Stimulated activated effector memory CD8-positive, alpha-beta T cell treated with anti-CD3 and anti-CD28 coated beads, Interleukin-12 subunit alpha, Interleukin-12 subunit beta, amount 100 ng/mL, for 72 hours (primary cell): ENCODE results near the gene LARP1.

ENCODE experiments used
- ATAC-seq: fragments of 150-1000 bp; cut with Tn5 transposase; 2 replicates; pipeline ENCODE4 v1.10.0; 2021
- DNase-seq, 2 donors: peaks; one replicate each; pipeline ENCODE4 v3.0.0; 2021 to 2022; ENCODE audit warnings: low spot score in 2 of 2
- H3K27ac Mint-ChIP-seq: one replicate; pipeline ENCODE4 v1.8.0; 2022; ENCODE audit warnings: mild to moderate bottlenecking, mixed read lengths
- H3K36me3 Mint-ChIP-seq: one replicate; pipeline ENCODE4 v1.8.0; 2022; ENCODE audit warnings: mild to moderate bottlenecking, mixed read lengths
- H3K4me1 Mint-ChIP-seq: one replicate; pipeline ENCODE4 v1.8.0; 2022; ENCODE audit warnings: mixed read lengths
- H3K4me3 Mint-ChIP-seq: one replicate; pipeline ENCODE4 v1.8.0; 2022; ENCODE audit warnings: mild to moderate bottlenecking, mixed read lengths
- H3K9me3 Mint-ChIP-seq: one replicate; pipeline ENCODE4 v1.8.0; 2022; ENCODE audit warnings: mixed read lengths

LARP1 gene

GRCh38 chr5:154755361-154756008 is at the start of gene LARP1:
TSS of gene LARP1 (plus strand) at chr5:154755377. CDS start at chr5:154755758, 381 bp downstream.
- Mint-ChIP-seq H3K4me3 (peak within 1 kb of the TSS; percentile 91), H3K36me3 (peaks cover 30% of the 10 kb centered on the region), H3K4me1 (peaks cover 39% of the 10 kb centered on the region), H3K27ac (peak within 1 kb of the TSS; percentile 96), H3K9me3 (no peaks in the 10 kb centered on the region)
- DNase-seq (peak in 1 of 2 donors; percentile 8), ATAC-seq (peak; percentile 4)

GRCh38 chr5:154706416-154706815 is 48.8 kb upstream of the LARP1 start:
- Mint-ChIP-seq H3K4me1 (no peaks in the 10 kb centered on the region), H3K36me3 (no peaks in the 10 kb centered on the region), H3K9me3 (no peaks in the 10 kb centered on the region), H3K4me3 (no peak overlapping the region), H3K27ac (no peak overlapping the region)
- DNase-seq (no peak), ATAC-seq (no peak)

DNA sequence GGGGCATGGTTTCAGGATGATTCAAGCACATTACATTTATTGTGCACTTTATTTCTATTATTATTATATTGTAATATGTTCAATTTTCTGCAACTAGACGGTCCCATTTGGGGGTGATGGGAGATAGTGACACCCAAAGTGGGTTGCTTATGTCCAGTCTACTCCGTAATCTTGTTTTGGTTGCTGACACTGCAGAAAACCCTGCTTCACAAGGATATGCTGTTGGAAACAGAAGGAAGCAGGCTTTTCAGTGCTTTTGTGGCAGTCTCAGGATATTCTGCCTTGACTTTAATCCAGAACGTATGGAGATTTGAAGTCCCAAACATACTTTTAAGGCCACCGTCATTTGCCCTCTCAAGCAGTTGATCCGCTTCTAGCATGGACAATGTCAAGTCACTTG is 47.5 kb upstream of the LARP1 start:
- H3K4me1 Mint-ChIP-seq, result no peaks in the 10 kb centered on the region
- H3K36me3 Mint-ChIP-seq, result no peaks in the 10 kb centered on the region
- H3K27ac Mint-ChIP-seq, result no peak overlapping the region
- H3K4me3 Mint-ChIP-seq, result no peak overlapping the region
- H3K9me3 Mint-ChIP-seq, result no peaks in the 10 kb centered on the region
- no peak for ATAC-seq
- DNase-seq, result no peak

DNA sequence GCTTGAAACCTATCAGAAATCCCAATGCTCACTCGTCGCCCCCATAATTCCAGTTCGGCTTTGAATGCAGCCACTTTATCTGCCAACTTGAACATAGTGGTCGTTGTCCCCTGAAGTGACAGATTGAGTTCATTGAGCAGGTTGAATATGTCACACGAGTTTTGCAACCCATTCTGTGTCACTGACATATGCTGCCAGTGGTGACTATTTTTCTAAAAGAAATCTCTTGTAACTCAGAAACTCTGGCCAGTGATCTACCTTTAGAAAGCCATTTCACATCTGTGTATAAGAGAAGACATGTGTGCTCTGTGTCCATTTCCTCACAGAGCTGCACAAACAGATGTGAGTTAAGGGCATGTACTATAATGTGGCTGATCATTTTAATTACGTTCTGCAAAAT is 47.0 kb upstream of the LARP1 start:
- H3K4me3 Mint-ChIP-seq, result no peak overlapping the region
- H3K9me3 Mint-ChIP-seq, result no peaks in the 10 kb centered on the region
- H3K27ac Mint-ChIP-seq, result no peak overlapping the region
- no peaks in the 10 kb centered on the region for H3K36me3 Mint-ChIP-seq
- DNase-seq (no peak), ATAC-seq (no peak)
- H3K4me1 Mint-ChIP-seq, result no peaks in the 10 kb centered on the region

GRCh38 chr5:154708846-154709245 is 46.3 kb upstream of the LARP1 start:
- Mint-ChIP-seq H3K4me1 (no peaks in the 10 kb centered on the region), H3K27ac (no peak overlapping the region), H3K9me3 (no peaks in the 10 kb centered on the region), H3K4me3 (no peak overlapping the region), H3K36me3 (no peaks in the 10 kb centered on the region)
- DNase-seq (no peak), ATAC-seq (no peak)

DNA sequence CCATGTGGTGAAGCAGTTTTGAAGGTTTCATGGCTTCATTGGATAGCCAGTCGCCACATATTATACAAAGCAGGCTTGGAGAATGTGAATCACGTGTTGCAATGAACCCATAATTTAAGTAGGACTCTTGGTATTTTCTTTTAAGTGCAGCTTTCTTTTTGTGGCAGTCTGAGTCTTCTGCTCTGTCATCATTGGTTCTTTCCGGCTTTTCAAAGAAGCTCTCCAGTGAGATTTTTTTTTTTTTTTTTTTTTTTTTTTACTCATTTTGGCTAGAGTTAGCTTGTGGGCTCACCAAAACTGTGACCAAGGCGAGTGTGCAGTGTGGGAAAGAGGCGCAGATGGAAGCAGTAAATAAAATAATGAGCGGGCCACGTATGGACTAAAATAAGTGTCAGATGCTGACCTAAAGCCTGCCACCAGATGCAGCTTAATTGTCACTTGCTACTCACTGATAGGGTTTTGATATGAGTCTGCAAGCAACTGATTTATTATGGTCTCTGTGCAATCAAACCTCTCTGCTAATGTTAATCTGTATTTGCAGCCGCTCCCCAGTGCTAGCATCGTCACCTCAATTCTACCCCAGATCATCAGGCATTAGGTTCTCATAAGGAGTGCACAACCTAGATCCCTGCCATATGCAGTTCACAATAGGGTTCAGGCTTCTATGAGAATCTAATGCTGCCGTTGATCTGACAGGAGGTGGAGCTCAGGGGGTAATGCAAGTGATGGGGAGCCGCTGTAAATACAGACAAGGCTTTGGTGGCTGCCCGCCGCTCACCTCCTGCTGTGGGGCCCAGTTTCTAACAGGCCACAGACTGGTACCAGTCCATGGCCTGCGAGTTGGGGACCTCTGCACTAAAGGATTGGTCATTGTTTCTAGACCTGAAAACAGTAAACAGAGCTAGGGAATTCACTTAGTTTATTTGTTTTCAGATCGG is 45.5 kb upstream of the LARP1 start:
- Mint-ChIP-seq H3K4me3 (no peak overlapping the region), H3K27ac (no peak overlapping the region), H3K36me3 (no peaks in the 10 kb centered on the region)

DNA sequence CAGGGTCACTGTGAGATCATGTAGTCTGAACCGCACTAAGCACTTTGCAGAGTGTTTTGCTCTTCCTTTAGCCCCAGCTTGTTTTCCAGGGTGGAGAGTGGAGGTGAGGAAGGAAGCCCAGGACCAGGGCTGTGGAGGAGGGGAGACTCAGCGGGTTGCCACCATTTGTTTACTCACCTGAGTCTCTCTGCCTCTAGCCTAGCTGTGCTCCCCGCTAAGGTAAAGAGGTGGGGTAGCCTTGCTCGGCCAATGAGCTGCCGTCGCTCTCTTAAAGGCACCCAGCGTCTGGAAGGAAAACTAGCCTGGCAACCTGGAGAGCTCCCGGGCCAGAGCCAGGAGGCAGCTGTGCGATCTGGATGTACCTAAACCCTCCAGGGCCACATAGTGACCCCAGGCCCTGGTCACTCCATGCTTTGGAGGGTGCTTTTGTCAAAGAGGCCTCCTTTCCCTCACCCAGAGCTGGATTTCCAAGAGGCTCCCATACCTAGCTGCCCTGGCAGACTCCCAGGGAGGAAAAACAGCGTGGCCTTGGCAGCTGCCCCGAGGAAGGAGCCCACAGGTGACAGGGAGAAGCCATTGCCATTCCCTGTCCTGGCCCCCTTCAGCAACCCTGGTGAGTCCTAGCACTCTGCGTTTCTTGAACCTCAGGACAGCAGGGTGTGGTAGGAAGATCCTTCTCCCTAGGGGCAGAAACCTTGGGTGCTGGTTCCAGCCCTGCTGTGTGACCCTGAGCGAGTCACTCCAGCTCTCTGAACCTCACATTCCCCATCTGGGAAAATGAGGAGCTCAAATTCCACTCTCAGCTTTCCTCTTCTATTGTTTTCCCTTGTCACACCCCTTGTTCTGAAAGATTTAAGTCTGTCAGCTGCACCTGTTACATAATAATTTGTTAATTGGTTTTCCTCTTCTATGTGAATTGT is 42.4 kb upstream of the LARP1 start:
- no peaks in the 10 kb centered on the region for H3K9me3 Mint-ChIP-seq
- DNase-seq (no peak), ATAC-seq (peak; percentile 26)

More for the DNA sequence above, 45.5 kb upstream of the LARP1 start:
- Mint-ChIP-seq H3K4me1 (no peaks in the 10 kb centered on the region), H3K9me3 (no peaks in the 10 kb centered on the region)
- no peak for DNase-seq
- ATAC-seq, result no peak

GRCh38 chr5:154713615-154714125 is 41.5 kb upstream of the LARP1 start:
- DNase-seq, result no peak
- no peaks in the 10 kb centered on the region for H3K9me3 Mint-ChIP-seq

More for the DNA sequence above, 42.4 kb upstream of the LARP1 start:
- Mint-ChIP-seq H3K4me1 (no peaks in the 10 kb centered on the region), H3K27ac (no peak overlapping the region), H3K4me3 (no peak overlapping the region), H3K36me3 (no peaks in the 10 kb centered on the region)

DNA sequence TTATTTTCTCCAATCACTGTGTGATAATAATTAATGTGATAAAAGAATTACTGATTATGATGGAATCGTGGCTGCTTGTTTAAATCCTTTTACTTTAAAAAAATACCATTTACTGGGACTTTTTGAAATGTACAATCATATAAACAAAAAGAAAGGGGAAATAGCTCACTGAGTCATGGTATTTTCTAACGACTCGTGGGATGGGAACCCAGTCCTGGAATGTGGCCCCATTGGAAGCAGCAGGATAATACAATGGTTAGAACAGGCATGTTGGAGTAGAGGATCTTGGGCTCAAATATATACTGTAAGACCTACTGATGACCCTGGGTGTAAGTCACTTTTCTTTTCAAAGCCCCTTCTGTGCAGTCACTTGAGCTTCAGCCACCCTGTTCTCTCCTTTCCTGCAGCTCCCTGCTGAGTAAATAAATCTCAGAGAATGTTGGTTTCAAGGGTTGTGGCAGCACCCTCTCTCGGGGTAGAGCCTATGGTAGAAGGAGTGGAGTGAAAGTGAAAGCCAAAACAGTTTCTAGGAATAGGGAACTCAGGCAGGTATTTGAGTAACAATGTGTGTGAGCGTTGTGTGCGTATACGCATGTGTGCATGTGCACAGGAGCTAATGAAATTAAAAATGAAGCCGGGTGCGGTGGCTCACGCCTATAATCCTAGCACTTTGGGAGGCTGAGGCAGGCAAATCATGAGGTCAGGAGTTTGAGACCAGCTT is 40.8 kb upstream of the LARP1 start:
- peak; percentile 43 for ATAC-seq
- no peaks in the 10 kb centered on the region for H3K9me3 Mint-ChIP-seq
- H3K4me3 Mint-ChIP-seq, result no peak overlapping the region
- H3K4me1 Mint-ChIP-seq, result no peaks in the 10 kb centered on the region
- H3K27ac Mint-ChIP-seq, result no peak overlapping the region
- no peaks in the 10 kb centered on the region for H3K36me3 Mint-ChIP-seq
- no peak for DNase-seq

More at GRCh38 chr5:154713615-154714125, 41.5 kb upstream of the LARP1 start:
- no peak for ATAC-seq
- Mint-ChIP-seq H3K4me3 (no peak overlapping the region), H3K27ac (no peak overlapping the region), H3K36me3 (no peaks in the 10 kb centered on the region), H3K4me1 (no peaks in the 10 kb centered on the region)

GRCh38 chr5:154721481-154722058 is 33.6 kb upstream of the LARP1 start:
- DNase-seq (no peak), ATAC-seq (no peak)

GRCh38 chr5:154722097-154722496 is 33.1 kb upstream of the LARP1 start:
- ATAC-seq, result no peak
- no peak for DNase-seq
- Mint-ChIP-seq H3K4me3 (no peak overlapping the region), H3K4me1 (no peaks in the 10 kb centered on the region), H3K9me3 (no peaks in the 10 kb centered on the region), H3K36me3 (no peaks in the 10 kb centered on the region), H3K27ac (no peak overlapping the region)

More at GRCh38 chr5:154721481-154722058, 33.6 kb upstream of the LARP1 start:
- H3K36me3 Mint-ChIP-seq, result no peaks in the 10 kb centered on the region
- no peak overlapping the region for H3K27ac Mint-ChIP-seq
- no peaks in the 10 kb centered on the region for H3K4me1 Mint-ChIP-seq
- no peak overlapping the region for H3K4me3 Mint-ChIP-seq
- no peaks in the 10 kb centered on the region for H3K9me3 Mint-ChIP-seq

GRCh38 chr5:154722936-154723335 is 32.2 kb upstream of the LARP1 start:
- Mint-ChIP-seq H3K4me3 (no peak overlapping the region), H3K27ac (no peak overlapping the region), H3K4me1 (no peaks in the 10 kb centered on the region), H3K9me3 (no peaks in the 10 kb centered on the region), H3K36me3 (no peaks in the 10 kb centered on the region)
- DNase-seq (no peak), ATAC-seq (no peak)

DNA sequence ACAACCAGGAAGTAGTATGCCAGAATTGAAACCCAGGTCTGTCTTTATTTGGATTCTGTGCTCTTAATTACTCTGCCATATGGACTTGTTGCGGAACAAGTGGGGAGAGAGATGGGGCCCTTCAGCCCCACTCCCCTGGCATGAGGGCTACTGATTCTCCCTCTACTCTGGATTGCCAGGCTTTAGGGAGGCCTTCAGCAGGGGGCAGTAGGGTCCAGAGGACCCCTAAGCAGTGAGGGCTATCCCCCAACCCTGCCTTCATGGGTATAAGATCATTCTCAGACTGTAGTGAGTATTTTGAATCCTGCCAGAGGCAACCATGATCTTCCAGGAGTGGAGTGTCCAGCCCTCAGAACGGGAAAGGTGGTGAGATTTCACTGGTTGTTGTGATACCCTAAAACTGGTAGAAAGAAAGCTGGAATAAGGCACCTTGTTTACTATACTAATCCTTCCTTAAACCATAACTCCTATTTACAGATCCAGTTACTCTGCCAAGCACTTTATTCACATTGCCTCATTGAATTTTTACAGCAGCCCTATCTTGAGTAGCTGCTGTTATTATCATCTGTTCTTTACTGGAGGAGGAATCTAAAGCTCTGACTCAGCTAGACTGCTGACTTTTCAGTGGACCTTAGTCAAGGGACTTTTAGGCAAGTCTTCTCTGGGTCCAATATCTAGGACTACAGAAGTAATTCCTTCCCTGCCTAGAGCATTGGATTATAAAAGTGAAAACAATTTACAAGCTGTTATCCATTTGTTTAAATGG is 31.3 kb upstream of the LARP1 start:
- H3K36me3 Mint-ChIP-seq, result no peaks in the 10 kb centered on the region
- H3K27ac Mint-ChIP-seq, result no peak overlapping the region
- H3K4me1 Mint-ChIP-seq, result no peaks in the 10 kb centered on the region
- DNase-seq (no peak), ATAC-seq (no peak)
- no peaks in the 10 kb centered on the region for H3K9me3 Mint-ChIP-seq
- no peak overlapping the region for H3K4me3 Mint-ChIP-seq
